ENCODE results near the gene THAP4.

The THAP4 gene

DNA sequence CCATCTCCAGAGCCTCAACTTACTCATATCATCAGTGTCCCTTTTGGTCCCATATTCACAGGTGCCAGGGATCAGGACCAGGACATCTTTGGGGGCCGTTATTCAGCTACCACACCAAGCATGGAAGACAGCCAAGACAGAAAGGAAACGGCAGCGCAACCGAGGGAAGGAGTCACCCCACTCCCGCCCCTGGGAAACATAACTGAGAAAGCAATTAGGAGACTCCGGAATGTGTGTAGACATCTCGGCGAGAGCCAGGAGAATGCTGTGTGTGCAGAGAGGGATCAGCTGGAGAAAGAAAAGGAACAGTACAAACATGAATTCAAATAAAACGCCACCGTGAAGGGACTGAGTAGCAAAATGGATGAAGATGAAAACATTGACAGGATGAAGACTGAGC lies 91.9 kb downstream of the THAP4 start:
- DNase-seq (ENCODE audit: low read depth), result peak; percentile 38

DNA sequence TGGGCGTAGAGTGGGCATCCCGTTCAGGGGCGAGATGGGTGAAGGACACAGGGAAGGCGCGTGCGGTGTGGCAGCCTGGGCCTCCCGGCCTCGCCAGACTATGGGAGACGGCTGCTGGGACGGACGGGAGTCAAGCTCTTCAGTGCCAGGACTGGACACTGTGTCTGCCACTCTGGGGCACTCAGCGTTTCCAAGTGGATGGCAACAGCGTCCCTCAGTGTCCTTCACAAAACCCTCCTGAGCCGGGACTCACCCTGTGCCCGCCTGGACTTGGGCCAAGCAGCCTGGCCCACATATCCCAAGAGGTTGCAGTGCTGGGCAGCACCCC lies 94.7 kb downstream of the THAP4 start:
- TF ChIP-seq, protein P1, sequence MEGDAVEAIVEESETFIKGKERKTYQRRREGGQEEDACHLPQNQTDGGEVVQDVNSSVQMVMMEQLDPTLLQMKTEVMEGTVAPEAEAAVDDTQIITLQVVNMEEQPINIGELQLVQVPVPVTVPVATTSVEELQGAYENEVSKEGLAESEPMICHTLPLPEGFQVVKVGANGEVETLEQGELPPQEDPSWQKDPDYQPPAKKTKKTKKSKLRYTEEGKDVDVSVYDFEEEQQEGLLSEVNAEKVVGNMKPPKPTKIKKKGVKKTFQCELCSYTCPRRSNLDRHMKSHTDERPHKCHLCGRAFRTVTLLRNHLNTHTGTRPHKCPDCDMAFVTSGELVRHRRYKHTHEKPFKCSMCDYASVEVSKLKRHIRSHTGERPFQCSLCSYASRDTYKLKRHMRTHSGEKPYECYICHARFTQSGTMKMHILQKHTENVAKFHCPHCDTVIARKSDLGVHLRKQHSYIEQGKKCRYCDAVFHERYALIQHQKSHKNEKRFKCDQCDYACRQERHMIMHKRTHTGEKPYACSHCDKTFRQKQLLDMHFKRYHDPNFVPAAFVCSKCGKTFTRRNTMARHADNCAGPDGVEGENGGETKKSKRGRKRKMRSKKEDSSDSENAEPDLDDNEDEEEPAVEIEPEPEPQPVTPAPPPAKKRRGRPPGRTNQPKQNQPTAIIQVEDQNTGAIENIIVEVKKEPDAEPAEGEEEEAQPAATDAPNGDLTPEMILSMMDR (IDR thresholded peaks at IDR 0.05; ENCODE audit: control insufficient read depth, insufficient read depth, low read depth, low read length, missing control alignments), result no peak
- H3K4me3 ChIP-seq (ENCODE audit: control insufficient read depth, low read depth, low read length), result no peak overlapping the region
- no peak for DNase-seq (ENCODE audit: low read depth)

More for the DNA sequence above, 91.9 kb downstream of the THAP4 start:
- TF ChIP-seq, protein P1 (IDR thresholded peaks at IDR 0.05; ENCODE audit: control insufficient read depth, insufficient read depth, low read depth, low read length, missing control alignments), result no peak
- H3K4me3 ChIP-seq (ENCODE audit: control insufficient read depth, low read depth, low read length), result no peak overlapping the region

DNA sequence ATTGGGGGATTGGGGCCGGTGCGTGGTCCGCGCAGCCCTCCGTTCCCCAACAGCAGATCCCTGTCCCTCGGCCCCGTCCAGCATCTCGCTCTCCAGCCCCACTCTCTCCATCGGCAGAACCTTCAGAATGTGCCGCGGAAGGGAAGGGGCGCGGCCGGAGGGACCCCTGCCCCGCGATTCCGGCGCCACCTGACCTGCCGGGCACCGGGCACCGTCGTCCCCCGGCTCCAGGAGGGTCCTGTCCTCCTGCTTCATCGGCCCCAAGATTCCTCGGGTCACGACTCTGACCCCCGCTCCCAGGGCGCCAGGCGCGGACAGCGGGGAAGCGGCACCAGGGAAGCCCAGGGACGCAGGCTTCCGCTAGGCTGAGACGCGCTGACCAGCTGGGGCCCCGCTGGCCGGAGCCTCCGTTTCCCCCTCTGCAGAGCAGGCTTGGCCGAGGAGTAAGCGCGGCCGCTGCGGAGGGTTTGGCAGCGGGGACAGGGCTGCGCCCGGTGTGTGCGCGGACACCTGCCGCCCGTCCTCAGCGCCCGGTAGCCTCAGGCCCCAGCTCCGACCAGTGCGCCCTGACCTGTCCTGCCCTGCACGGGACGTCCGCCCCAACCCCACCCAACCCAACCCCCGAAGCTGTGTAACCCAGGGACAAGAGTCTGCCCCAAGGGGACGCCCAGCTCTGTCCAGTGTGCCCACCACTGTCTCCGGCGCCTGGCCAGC lies 95.2 kb downstream of the THAP4 start:
- H3K4me3 ChIP-seq (ENCODE audit: control insufficient read depth, low read depth, low read length), result peak overlapping the region; percentile 15
- DNase-seq (ENCODE audit: low read depth), result no peak
- TF ChIP-seq, protein P1 (IDR thresholded peaks at IDR 0.05; ENCODE audit: control insufficient read depth, insufficient read depth, low read depth, low read length, missing control alignments), result no peak

DNA sequence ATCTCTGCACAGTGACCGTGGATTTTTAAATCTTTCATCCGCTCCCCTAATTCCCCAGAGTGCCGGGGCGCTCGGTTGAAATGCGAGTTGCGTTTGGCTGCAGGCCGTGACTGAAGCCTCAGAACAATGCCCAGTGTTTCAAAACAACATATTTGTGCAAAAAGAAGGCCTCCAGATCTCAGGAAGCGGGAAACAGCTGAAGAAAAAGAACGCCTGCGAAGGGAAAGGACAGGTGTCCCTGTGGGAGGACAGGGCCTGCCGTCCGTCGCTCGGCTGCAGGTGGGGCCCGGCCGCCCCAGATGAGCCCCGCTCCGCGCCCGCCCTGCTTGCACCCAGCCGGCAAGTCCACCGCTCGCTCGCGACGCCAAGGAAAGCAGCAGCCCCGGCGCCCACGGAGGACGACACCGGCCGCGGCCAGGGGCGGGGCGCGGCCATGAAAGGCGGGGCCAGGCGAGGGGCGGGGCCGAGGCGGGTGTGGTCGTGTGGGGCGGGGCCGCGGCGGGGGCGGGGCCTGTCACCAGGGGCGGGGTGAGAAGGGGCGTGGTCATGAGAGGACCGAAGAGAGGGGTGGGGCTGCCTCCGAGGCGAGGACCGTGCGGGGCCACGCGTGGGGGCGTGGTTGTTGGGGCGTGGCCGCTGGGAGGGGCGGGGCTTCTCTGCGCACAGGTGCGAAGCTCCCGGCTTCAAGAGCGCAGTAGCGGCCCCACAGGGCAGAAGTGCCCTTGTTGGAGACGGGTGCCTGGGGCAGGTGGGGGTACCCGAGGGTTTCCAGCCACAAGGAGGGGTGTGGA lies 96.0 kb downstream of the THAP4 start:
- TF ChIP-seq, protein P1 (IDR thresholded peaks at IDR 0.05; ENCODE audit: control insufficient read depth, insufficient read depth, low read depth, low read length, missing control alignments), result no peak
- no peak for DNase-seq (ENCODE audit: low read depth)
- H3K4me3 ChIP-seq (ENCODE audit: control insufficient read depth, low read depth, low read length), result peak overlapping the region; percentile 15

DNA sequence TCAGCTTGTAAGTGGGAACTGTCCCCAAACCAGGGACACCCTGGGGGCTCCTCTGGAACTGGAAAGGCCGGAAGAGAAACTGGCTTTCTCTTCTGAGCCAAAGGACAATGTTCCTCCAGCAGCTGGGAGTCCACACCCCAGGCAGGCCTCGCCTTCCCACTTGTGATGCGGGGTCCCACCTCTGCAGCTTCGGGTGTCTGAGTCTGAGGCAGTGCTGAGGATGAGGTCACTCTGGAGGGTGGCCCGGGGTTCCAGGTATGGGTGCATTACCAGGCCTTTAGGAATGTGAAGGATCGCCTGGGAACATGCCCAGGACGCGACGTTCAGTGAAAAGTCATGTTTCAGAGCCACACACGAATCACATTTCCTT lies 96.6 kb downstream of the THAP4 start:
- TF ChIP-seq, protein P1 (IDR thresholded peaks at IDR 0.05; ENCODE audit: control insufficient read depth, insufficient read depth, low read depth, low read length, missing control alignments), result no peak
- no peak overlapping the region for H3K4me3 ChIP-seq (ENCODE audit: control insufficient read depth, low read depth, low read length)
- no peak for DNase-seq (ENCODE audit: low read depth)

DNA sequence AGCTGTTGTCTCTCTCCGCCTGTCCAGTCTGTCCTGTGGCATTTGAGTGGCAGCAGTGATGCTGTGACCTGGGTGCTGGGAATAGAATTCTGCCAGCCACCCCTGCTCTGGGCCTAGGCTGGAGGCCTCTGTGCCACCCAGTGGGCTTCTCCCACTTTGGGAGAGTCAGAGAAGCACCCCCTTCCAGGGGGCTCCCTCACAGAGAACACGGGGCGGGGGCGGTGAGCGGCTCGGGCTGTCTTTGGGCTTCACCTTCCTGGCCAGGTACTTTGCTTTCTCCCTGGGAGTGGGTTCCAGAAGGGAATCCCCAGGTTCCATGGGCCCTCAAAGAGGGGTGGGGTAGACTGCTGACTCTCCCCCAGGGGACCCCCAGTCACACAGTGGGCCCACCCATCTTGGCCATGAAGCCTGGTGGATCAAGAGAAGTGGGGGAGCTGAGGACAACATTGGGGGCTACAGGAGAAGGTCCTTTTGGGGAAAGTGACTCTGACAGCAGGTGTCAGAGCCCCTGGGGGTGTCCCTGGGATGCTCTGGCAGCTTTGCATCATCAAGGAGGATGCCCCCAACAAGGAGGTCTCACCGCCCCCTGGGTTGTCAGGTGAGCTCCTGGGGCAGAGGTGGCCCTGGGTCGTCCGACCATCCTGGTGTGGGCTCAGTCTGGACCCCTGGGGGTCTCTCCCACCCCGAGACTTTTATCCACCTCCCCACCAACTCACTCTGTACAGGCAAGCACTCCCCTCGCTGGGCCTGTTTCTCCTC lies 97.2 kb downstream of the THAP4 start:
- no peak for DNase-seq (ENCODE audit: low read depth)
- TF ChIP-seq, protein P1 (IDR thresholded peaks at IDR 0.05; ENCODE audit: control insufficient read depth, insufficient read depth, low read depth, low read length, missing control alignments), result no peak
- H3K4me3 ChIP-seq (ENCODE audit: control insufficient read depth, low read depth, low read length), result no peak overlapping the region

Data from AG09309 (cell line).